ENCODE results near the gene RETREG1. TPM values are rescaled to one million over a fixed set of nuclear protein-coding genes. Genes with fewer than 3 reads are reported as not detected.
"Not testable (repeated sequence)": the region's sequence is repeated elsewhere in the genome, so short reads cannot be mapped to it uniquely, and the experiment has no call there.

The RETREG1 gene
- total RNA-seq, 1 donor from 2014 or later: 15.8 TPM

GRCh38 chr5:16477541-16477940 is 139.3 kb downstream of the RETREG1 start:
- Mint-ChIP-seq H3K36me3 (ENCODE audit: low read depth, unreplicated experiment) (no peaks in the 10 kb centered on the region), H3K9me3 (ENCODE audit: unreplicated experiment) (no peaks in the 10 kb centered on the region), H3K4me3 (ENCODE audit: unreplicated experiment) (no peak overlapping the region), H3K27me3 (ENCODE audit: unreplicated experiment) (peaks cover 2% of the 10 kb centered on the region), H3K4me1 (ENCODE audit: unreplicated experiment) (no peaks in the 10 kb centered on the region), H3K27ac (ENCODE audit: unreplicated experiment) (no peak overlapping the region)
- no peak for DNase-seq (ENCODE audit: low spot score)
- TF ChIP-seq CTCF (IDR thresholded peaks at IDR 0.05; ENCODE audit: unreplicated experiment): no peak

GRCh38 chr5:16476417-16476816 is 140.4 kb downstream of the RETREG1 start:
- not testable (repeated sequence) for DNase-seq (ENCODE audit: low spot score); H3K4me1 Mint-ChIP-seq (ENCODE audit: unreplicated experiment); H3K27ac Mint-ChIP-seq (ENCODE audit: unreplicated experiment); H3K9me3 Mint-ChIP-seq (ENCODE audit: unreplicated experiment); H3K36me3 Mint-ChIP-seq (ENCODE audit: low read depth, unreplicated experiment); H3K4me3 Mint-ChIP-seq (ENCODE audit: unreplicated experiment); H3K27me3 Mint-ChIP-seq (ENCODE audit: unreplicated experiment)

- Mint-ChIP-seq H3K36me3 (ENCODE audit: low read depth, unreplicated experiment) (no peaks in the 10 kb centered on the region), H3K4me3 (ENCODE audit: unreplicated experiment) (no peak overlapping the region), H3K9me3 (ENCODE audit: unreplicated experiment) (no peaks in the 10 kb centered on the region), H3K27me3 (ENCODE audit: unreplicated experiment) (peaks cover 3% of the 10 kb centered on the region), H3K27ac (ENCODE audit: unreplicated experiment) (no peak overlapping the region), H3K4me1 (ENCODE audit: unreplicated experiment) (peaks cover 22% of the 10 kb centered on the region)
- no peak for DNase-seq (ENCODE audit: low spot score)
- TF ChIP-seq CTCF (IDR thresholded peaks at IDR 0.05; ENCODE audit: unreplicated experiment): no peak
These were observed 145.4 kb downstream of the RETREG1 start for GRCh38 chr5:16471387-16471786.

- no peak for TF ChIP-seq CTCF (IDR thresholded peaks at IDR 0.05; ENCODE audit: unreplicated experiment)
- Mint-ChIP-seq H3K27me3 (ENCODE audit: unreplicated experiment) (peaks cover 11% of the 10 kb centered on the region), H3K4me3 (ENCODE audit: unreplicated experiment) (peak overlapping the region; percentile 96), H3K4me1 (ENCODE audit: unreplicated experiment) (peaks cover 46% of the 10 kb centered on the region), H3K9me3 (ENCODE audit: unreplicated experiment) (no peaks in the 10 kb centered on the region), H3K27ac (ENCODE audit: unreplicated experiment) (peak overlapping the region; percentile 12), H3K36me3 (ENCODE audit: low read depth, unreplicated experiment) (peaks cover 11% of the 10 kb centered on the region)
- DNase-seq (ENCODE audit: low spot score): no peak
These were observed 149.2 kb downstream of the RETREG1 start for GRCh38 chr5:16467363-16468219.

GRCh38 chr5:16465544-16466432 is 151.0 kb downstream of the RETREG1 start, which contains the start of gene ZNF622:
ZNF622 (minus strand) TSS chr5:16465800; CDS start chr5:16465665, 135 bp downstream.
- Mint-ChIP-seq H3K9me3 (ENCODE audit: unreplicated experiment) (no peaks in the 10 kb centered on the region), H3K27me3 (ENCODE audit: unreplicated experiment) (peaks cover 11% of the 10 kb centered on the region), H3K36me3 (ENCODE audit: low read depth, unreplicated experiment) (peaks cover 19% of the 10 kb centered on the region), H3K4me1 (ENCODE audit: unreplicated experiment) (peaks cover 57% of the 10 kb centered on the region), H3K4me3 (ENCODE audit: unreplicated experiment) (peak within 1 kb of the TSS; percentile 96), H3K27ac (ENCODE audit: unreplicated experiment) (peak within 1 kb of the TSS; percentile 91)
- peak; percentile 74 for DNase-seq (ENCODE audit: low spot score)
- TF ChIP-seq CTCF (IDR thresholded peaks at IDR 0.05; ENCODE audit: unreplicated experiment): no peak
